ENCODE data around the gene MT1B. TPM values are rescaled to one million over a fixed set of nuclear protein-coding genes. Genes with fewer than 3 reads are reported as not detected.

Gene MT1B
- total and polyA plus RNA-seq, 11 donors, result not detected

GRCh38 chr16:56614549-56614991 is 37.1 kb upstream of the MT1B start:
- H3K4me1 ChIP-seq, result peaks cover 9 to 56% (median 39%) of the 10 kb centered on the region in 12 donors
- H3K27me3 ChIP-seq, result peaks cover 0 to 11% (median 0%) of the 10 kb centered on the region in 9 donors
- DNase-seq (no peak), ATAC-seq (no peak)
- no peak overlapping the region for H3K4me3 ChIP-seq
- no peaks in the 10 kb centered on the region for H3K36me3 ChIP-seq
- no peak overlapping the region for H3K27ac ChIP-seq
- no peaks in the 10 kb centered on the region for H3K9me3 ChIP-seq
- intact Hi-C loops (cut with DNase I), result no loop called here
- TF ChIP-seq CTCF (IDR thresholded peaks at IDR 0.05) (no peak), POLR2A (IDR thresholded peaks at IDR 0.05) (no peak)

- intact Hi-C loops (cut with DNase I), result no loop called here
Observed at GRCh38 chr16:56615353-56615752, 36.3 kb upstream of the MT1B start.

GRCh38 chr16:56616608-56617211 is 35.0 kb upstream of the MT1B start:
- intact Hi-C loops (cut with DNase I), result no loop called here
- WGBS, 4 donors, result 48 to 59% (median 53%) methylated on average over 23 of the region's 23 CpGs
- H3K27me3 ChIP-seq, result peaks cover 0 to 11% (median 0%) of the 10 kb centered on the region in 9 donors
- peak in 1 of 5 donors; percentile 13 for DNase-seq
- no peaks in the 10 kb centered on the region for H3K9me3 ChIP-seq
- H3K36me3 ChIP-seq, result no peaks in the 10 kb centered on the region
- H3K27ac ChIP-seq, result peak overlapping the region; percentile 20 to 86 (median 70)
- no peak for TF ChIP-seq CTCF (IDR thresholded peaks at IDR 0.05)
- TF ChIP-seq POLR2A (IDR thresholded peaks at IDR 0.05), result no peak
- H3K4me1 ChIP-seq, result peaks cover 0 to 36% (median 17%) of the 10 kb centered on the region in 12 donors
- H3K4me3 ChIP-seq, result peak overlapping the region; percentile 5 to 63 (median 53)
- peak in 2 of 4 donors; percentile 3 to 21 for ATAC-seq

More at GRCh38 chr16:56615353-56615752, 36.3 kb upstream of the MT1B start:
- Histone ChIP-seq H3K9me3 (no peaks in the 10 kb centered on the region), H3K27ac (no peak overlapping the region), H3K4me3 (no peak overlapping the region), H3K36me3 (no peaks in the 10 kb centered on the region), H3K4me1 (peaks cover 5 to 49% (median 31%) of the 10 kb centered on the region in 12 donors), H3K27me3 (peaks cover 0 to 11% (median 0%) of the 10 kb centered on the region in 9 donors)
- no peak for DNase-seq
- TF ChIP-seq POLR2A (IDR thresholded peaks at IDR 0.05) (no peak), CTCF (IDR thresholded peaks at IDR 0.05) (no peak)
- no peak for ATAC-seq
- WGBS, 4 donors, result 93 to 97% (median 95%) methylated on average over 3 of the region's 3 CpGs

GRCh38 chr16:56617212-56618085 is 34.2 kb upstream of the MT1B start:
- no peaks in the 10 kb centered on the region for H3K36me3 ChIP-seq
- TF ChIP-seq CTCF (IDR thresholded peaks at IDR 0.05) (no peak), POLR2A (IDR thresholded peaks at IDR 0.05) (peak in 1 of 2 donors; percentile 57)
- WGBS, 4 donors, result 3 to 5% (median 4%) methylated on average over 29 to 41 of the region's 41 CpGs
- H3K4me1 ChIP-seq, result peaks cover 0 to 35% (median 14%) of the 10 kb centered on the region in 12 donors
- H3K27me3 ChIP-seq, result peaks cover 0 to 11% (median 0%) of the 10 kb centered on the region in 9 donors
- intact Hi-C loops (cut with DNase I), result no loop called here
- no peaks in the 10 kb centered on the region for H3K9me3 ChIP-seq
- peak overlapping the region; percentile 5 to 63 (median 53) for H3K4me3 ChIP-seq
- ATAC-seq (peak; percentile 93 to 97 (median 96)), DNase-seq (peak; percentile 82 to 93 (median 90))
- peak overlapping the region; percentile 20 to 86 (median 70) for H3K27ac ChIP-seq

Measured in heart left ventricle (tissue), 16 donors.